C4-2B (cell line): ENCODE results near the gene TSPAN4.

Source experiments
- H3K27ac ChIP-seq: fragments of 450-650 bp; 2 replicates; pipeline ENCODE4 v1.5.1; 2017
- CTCF ChIP-seq: fragments of 450-650 bp; conservative IDR thresholded peaks from 2 replicates; pipeline ENCODE4 v1.5.1; 2017; ENCODE audit warnings: mild to moderate bottlenecking
- ZFX ChIP-seq: fragments of 450-650 bp; IDR thresholded peaks from 2 replicates; pipeline ENCODE4 v1.6.1; 2017

Gene TSPAN4

GRCh38 chr11:826836-827145, 15.9 kb upstream of the TSPAN4 start:
- peak overlapping the region; percentile 98 for H3K27ac ChIP-seq
- TF ChIP-seq CTCF (no peak), ZFX (no peak)

- peak overlapping the region; percentile 98 for H3K27ac ChIP-seq
- TF ChIP-seq ZFX (peak; percentile 51), CTCF (no peak)
Observed at GRCh38 chr11:827146-827896, 15.3 kb upstream of the TSPAN4 start.

GRCh38 chr11:827897-828192, 14.8 kb upstream of the TSPAN4 start, which contains the start of gene CRACR2B:
CRACR2B (plus strand) TSS chr11:827919; CDS start chr11:828608, 689 bp downstream.
- H3K27ac ChIP-seq, result peak within 1 kb of the TSS; percentile 98
- no peak for TF ChIP-seq ZFX
- TF ChIP-seq CTCF, result no peak

GRCh38 chr11:828506-829175, 14.0 kb upstream of the TSPAN4 start:
- no peak for TF ChIP-seq ZFX
- TF ChIP-seq CTCF, result no peak
- H3K27ac ChIP-seq, result peak overlapping the region; percentile 98

GRCh38 chr11:829176-829846, 13.3 kb upstream of the TSPAN4 start:
- peak overlapping the region; percentile 98 for H3K27ac ChIP-seq
- TF ChIP-seq ZFX, result no peak
- no peak for TF ChIP-seq CTCF

GRCh38 chr11:829847-830294, 12.8 kb upstream of the TSPAN4 start:
- H3K27ac ChIP-seq, result no peak overlapping the region; the same call in 1 of the 2 replicates
- TF ChIP-seq ZFX (no peak), CTCF (no peak)
